Stimulated activated naive B cell treated with anti-CD40 and anti-IgM and Interleukin-4, amounts not matched to agents 10 μg/mL and 1 μg/mL and 100 μg/mL, for 72 hours (primary cell): ENCODE data around the gene STARD7.
"Not testable (repeated sequence)": the region's sequence is repeated elsewhere in the genome, so short reads cannot be mapped to it uniquely, and the experiment has no call there.

ENCODE experiments used
- ATAC-seq, 2 donors: fragments of 150-1000 bp; cut with Tn5 transposase; replicated peaks; 2 replicates each; pipeline ENCODE4 v1.10.0; 2021; ENCODE audit warnings: moderate library complexity in 1 of 2
- DNase-seq: peaks from one replicate; pipeline ENCODE4 v3.0.0; 2021
- H3K27ac Mint-ChIP-seq: one replicate; pipeline ENCODE4 v1.8.0; 2022; ENCODE audit warnings: mild to moderate bottlenecking, mixed read lengths
- H3K27me3 Mint-ChIP-seq, 2 donors: one replicate each; pipeline ENCODE4 v1.8.0; 2022; ENCODE audit warnings: mixed read lengths in 2 of 2
- H3K36me3 Mint-ChIP-seq, 2 donors: one replicate each; pipeline ENCODE4 v1.8.0; 2022; ENCODE audit warnings: mixed read lengths in 2 of 2, mild to moderate bottlenecking in 1 of 2
- H3K4me1 Mint-ChIP-seq, 2 donors: one replicate each; pipeline ENCODE4 v1.8.0; 2022; ENCODE audit warnings: mixed read lengths in 2 of 2, mild to moderate bottlenecking in 1 of 2
- H3K4me3 Mint-ChIP-seq, 2 donors: one replicate each; pipeline ENCODE4 v1.8.0; 2022; ENCODE audit warnings: mild to moderate bottlenecking in 2 of 2, mixed read lengths in 2 of 2, moderate library complexity in 1 of 2
- H3K9me3 Mint-ChIP-seq, 2 donors: one replicate each; pipeline ENCODE4 v1.8.0; 2022; ENCODE audit warnings: mixed read lengths in 2 of 2, mild to moderate bottlenecking in 1 of 2

Gene STARD7

DNA sequence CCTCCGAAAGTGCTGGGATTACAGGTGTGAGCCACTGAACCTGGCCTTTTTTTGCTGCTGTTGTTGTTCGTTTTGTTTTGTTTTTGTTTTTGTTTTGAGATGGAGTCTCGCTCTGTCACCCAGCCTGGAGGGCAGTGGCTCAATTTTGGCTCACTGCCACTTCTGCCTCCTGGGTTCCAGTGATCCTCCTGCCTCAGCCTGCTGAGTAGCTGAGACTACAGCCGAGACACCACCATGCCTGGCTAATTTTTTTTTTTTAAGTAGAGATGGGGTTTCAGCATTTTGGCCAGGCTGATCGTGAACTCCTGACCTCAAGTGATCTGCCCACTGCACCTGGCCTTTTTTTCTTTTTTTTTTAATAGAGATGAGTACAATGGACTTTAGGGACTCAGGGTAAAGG is 35.2 kb upstream of the STARD7 start:
- peaks cover 4% of the 10 kb centered on the region in 2 donors for H3K9me3 Mint-ChIP-seq
- ATAC-seq = no peak
- peaks cover 40 to 63% of the 10 kb centered on the region in 2 donors for H3K4me1 Mint-ChIP-seq
- DNase-seq = no peak
- H3K36me3 Mint-ChIP-seq = peaks cover 26 to 44% of the 10 kb centered on the region in 2 donors
- H3K27me3 Mint-ChIP-seq = no peaks in the 10 kb centered on the region
- no peak overlapping the region for H3K4me3 Mint-ChIP-seq
- H3K27ac Mint-ChIP-seq = no peak overlapping the region

DNA sequence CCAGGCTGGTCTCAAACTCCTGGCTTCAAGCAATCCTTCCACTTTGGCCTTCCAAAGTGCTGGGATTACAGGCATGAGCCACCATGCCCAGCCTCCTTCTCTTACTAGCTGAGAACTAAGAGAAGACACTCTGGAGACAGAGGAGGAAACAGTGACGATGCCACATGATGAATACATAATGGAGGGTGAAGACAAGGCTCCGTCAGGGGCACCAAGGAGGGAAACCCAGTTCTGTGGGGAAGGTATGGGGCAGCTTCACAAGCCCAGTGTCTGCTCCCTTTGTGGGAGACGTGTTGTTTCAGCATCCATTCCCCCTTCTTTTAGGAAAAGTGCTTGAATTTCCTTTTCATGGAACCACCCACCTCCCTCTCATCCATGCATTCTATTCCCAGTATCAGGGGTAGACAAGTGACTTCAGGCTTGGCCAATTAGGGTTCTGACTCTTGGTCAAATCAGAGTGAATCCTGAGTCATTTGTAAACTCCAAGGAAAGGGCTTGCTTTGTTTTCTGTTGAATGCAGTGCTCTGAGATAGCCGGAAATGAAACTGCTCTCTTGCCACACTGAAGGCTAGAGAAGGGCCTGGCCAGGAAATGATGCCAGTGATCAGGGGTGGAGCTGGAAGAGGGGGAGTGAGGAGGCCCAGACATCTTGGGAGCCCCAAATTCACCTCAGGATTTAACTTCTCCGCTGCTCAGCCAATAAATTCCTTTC is 33.4 kb upstream of the STARD7 start:
- ATAC-seq = peak; percentile 93 to 96
- H3K9me3 Mint-ChIP-seq = peaks cover 4% of the 10 kb centered on the region in 2 donors

DNA sequence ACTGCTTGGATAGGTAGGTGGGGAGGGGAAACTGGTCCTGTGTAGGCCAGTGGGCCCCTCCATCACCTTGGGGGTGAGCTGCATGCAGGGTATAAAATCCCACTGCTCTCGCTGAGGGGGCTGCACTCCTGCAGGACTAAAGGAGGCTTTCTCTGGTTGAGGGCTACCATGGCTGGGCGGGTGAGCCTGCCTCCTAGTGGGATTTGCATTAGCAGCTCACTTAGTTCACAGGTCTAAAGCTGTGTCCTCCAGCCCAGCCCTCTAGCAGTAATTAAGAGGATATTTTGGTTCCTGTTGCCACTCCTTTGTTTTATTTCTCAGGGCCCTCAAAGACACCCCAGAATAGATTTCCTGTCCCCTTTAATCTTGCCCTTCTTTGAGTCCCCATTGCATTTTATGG is 32.6 kb upstream of the STARD7 start:
- no peaks in the 10 kb centered on the region for H3K27me3 Mint-ChIP-seq
- peak overlapping the region; percentile 97 for H3K27ac Mint-ChIP-seq
- DNase-seq (no peak), ATAC-seq (no peak)
- peaks cover 4% of the 10 kb centered on the region in 2 donors for H3K9me3 Mint-ChIP-seq
- peaks cover 20 to 36% of the 10 kb centered on the region in 2 donors for H3K36me3 Mint-ChIP-seq
- peak overlapping the region; percentile 62 to 67 for H3K4me3 Mint-ChIP-seq
- peaks cover 33 to 48% of the 10 kb centered on the region in 2 donors for H3K4me1 Mint-ChIP-seq

More for the DNA sequence above, 33.4 kb upstream of the STARD7 start:
- DNase-seq = peak; percentile 67
- Mint-ChIP-seq H3K27ac (peak overlapping the region; percentile 97), H3K36me3 (peaks cover 25 to 45% of the 10 kb centered on the region in 2 donors), H3K4me3 (peak overlapping the region; percentile 62 to 67), H3K4me1 (peaks cover 38 to 56% of the 10 kb centered on the region in 2 donors), H3K27me3 (no peaks in the 10 kb centered on the region)

DNA sequence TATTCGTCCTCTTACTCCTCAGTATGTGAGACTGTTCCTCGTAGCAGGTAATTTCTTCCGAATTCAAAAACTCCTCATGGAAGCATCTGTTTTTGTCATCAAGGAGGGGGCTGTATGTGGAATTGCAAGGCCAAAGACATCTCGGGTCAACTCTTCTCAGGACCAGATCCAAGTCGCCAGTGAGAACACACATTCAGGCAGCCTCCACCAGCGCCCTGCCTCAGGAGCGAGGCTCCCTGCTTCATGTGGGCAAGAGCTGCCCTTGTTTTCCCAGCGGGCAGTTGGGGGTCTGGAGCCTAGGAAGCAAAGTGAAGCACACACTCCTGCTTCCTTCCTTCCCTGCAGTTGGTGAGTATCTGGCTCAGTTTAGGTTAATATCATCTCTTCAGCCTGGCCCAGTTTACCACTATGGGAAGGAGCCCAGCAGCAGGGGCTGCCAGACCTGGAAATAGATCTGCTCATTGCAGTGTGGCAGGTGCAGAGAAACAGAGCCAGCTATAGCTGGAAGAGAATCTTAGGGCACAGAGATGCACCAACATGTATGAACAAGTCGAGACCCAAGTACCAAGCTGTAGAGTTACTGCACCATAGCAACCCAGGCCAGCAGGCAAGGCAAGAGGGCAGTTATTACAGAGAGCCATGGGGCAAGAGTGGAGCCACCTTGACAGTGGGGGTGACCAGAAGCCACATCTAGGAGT is 31.9 kb upstream of the STARD7 start:
- no peak overlapping the region for H3K4me3 Mint-ChIP-seq
- no peaks in the 10 kb centered on the region for H3K9me3 Mint-ChIP-seq
- DNase-seq (no peak), ATAC-seq (no peak)
- H3K4me1 Mint-ChIP-seq = peaks cover 25 to 41% of the 10 kb centered on the region in 2 donors
- peaks cover 13 to 30% of the 10 kb centered on the region in 2 donors for H3K36me3 Mint-ChIP-seq
- peak overlapping the region; percentile 42 for H3K27ac Mint-ChIP-seq
- no peaks in the 10 kb centered on the region for H3K27me3 Mint-ChIP-seq

DNA sequence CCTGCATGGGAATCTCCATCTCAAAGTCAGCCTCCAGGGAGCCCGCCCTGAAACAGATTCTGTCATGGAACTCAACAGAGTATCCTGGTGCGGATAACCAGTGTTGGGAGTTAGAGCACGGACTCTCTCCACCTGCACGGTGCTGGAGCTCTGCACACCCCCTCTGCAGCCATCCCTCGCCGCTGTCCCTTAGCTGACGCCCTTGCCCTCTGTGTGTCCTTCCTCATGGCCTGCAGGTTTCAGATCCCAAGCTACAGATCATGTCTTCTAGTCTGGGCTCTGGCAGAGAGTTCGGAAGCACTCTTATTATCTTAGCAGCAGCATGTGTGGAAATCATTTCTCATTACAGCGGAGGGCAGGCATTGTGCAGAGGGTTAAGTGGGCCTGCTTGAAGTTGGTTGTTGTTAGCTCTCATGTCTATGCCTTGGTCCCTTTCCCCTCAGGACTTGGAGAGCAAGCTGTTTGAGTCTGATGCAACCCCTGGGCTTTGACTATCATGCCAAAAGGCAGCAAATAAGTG is 31.2 kb upstream of the STARD7 start:
- DNase-seq = no peak
- H3K4me1 Mint-ChIP-seq = peaks cover 22 to 37% of the 10 kb centered on the region in 2 donors
- ATAC-seq = no peak
- H3K36me3 Mint-ChIP-seq = peaks cover 10 to 27% of the 10 kb centered on the region in 2 donors
- no peak overlapping the region for H3K27ac Mint-ChIP-seq
- no peaks in the 10 kb centered on the region for H3K27me3 Mint-ChIP-seq
- no peak overlapping the region for H3K4me3 Mint-ChIP-seq
- H3K9me3 Mint-ChIP-seq = no peaks in the 10 kb centered on the region

DNA sequence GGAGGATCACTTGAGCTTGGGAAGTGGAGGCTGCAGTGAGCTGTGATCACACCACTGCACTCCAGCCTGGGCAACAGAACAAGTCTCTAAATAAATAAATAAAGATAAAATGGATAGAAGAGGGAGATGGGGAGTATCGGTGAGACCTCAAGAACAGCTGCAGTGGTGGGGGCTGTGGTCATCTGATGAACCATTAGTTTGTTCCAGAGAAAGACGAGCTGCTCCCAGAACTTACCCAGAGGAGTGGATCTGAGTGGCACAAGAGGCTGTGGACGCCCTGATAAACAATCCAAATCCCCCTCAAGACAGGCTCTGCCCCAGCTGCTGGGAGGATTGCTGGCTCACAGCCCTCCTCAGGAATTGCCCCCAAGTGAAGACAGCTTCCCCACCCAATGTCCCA is 30.5 kb upstream of the STARD7 start:
- no peak overlapping the region for H3K4me3 Mint-ChIP-seq
- H3K4me1 Mint-ChIP-seq = peaks cover 26 to 39% of the 10 kb centered on the region in 2 donors
- H3K27me3 Mint-ChIP-seq = no peaks in the 10 kb centered on the region
- ATAC-seq (no peak), DNase-seq (no peak)
- H3K27ac Mint-ChIP-seq = peak overlapping the region; percentile 9
- H3K9me3 Mint-ChIP-seq = no peaks in the 10 kb centered on the region
- H3K36me3 Mint-ChIP-seq = peaks cover 7 to 21% of the 10 kb centered on the region in 2 donors

DNA sequence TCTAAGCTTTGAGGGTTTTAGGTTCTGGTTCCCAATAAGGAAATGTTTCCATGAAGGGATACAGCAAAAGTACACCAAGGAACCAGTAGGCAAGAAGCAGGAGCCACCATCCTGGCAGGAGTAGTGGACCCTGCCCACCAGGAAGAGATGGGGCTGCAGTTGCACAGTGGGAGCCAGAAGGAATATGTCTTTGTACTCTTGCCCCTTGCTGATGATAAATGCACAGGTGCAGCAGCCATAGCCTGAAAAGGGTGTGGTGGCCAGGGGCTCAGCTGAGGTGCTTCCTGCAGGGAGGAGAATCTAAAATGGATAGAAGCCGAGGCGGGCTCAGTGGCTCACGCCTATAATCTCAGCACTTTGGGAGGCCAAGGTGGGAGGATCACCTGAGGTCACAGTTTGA is 29.6 kb upstream of the STARD7 start:
- peaks cover 7 to 21% of the 10 kb centered on the region in 2 donors for H3K36me3 Mint-ChIP-seq
- no peaks in the 10 kb centered on the region for H3K27me3 Mint-ChIP-seq
- ATAC-seq (no peak), DNase-seq (no peak)
- H3K4me1 Mint-ChIP-seq = peaks cover 32 to 46% of the 10 kb centered on the region in 2 donors
- no peaks in the 10 kb centered on the region for H3K9me3 Mint-ChIP-seq
- no peak overlapping the region for H3K4me3 Mint-ChIP-seq
- no peak overlapping the region for H3K27ac Mint-ChIP-seq

DNA sequence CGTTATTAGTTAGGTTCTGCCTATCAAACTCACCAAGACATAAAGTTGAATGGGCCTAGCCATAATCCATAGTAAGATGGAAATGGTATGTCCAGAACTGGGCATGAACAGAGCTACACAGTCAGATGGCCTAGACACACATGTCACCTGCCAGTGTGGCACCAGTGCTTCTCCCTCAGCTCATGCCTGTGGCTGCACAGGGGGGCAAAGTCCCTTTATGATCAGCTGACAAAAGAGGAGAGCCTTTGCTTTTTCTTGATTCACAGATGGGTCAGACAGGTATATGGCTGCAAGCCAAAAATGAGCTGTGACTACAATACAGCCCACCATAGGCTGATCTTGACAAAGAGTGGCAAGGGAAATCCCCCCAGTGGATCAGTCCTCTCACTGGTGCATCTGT is 28.3 kb upstream of the STARD7 start:
- Mint-ChIP-seq H3K27me3 (no peaks in the 10 kb centered on the region), H3K4me3 (no peak overlapping the region), H3K9me3 (no peaks in the 10 kb centered on the region), H3K4me1 (peaks cover 24 to 33% of the 10 kb centered on the region in 2 donors), H3K36me3 (peaks cover 7 to 17% of the 10 kb centered on the region in 2 donors), H3K27ac (peak overlapping the region; percentile 59)
- DNase-seq = no peak
- no peak for ATAC-seq

DNA sequence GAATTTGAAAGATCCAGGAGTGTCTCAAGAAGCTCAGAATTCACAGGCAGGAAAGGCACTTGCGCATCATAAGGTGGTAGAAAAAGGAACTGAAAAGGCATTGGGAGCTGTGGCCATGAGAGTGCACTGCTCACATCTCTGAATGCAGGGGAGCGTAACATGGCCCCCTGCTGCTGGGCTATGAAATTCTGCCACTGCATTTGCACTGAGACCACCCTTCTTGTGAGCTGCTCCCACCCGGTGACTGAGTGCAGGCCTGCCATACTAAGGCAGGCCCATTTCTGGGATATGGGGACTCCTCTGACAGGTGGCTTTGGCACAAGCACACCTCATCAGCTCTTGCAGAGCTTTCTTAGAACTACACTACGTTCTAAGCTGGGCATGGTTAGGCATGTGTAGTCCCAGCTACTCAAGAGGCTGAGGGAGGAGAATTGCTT is 25.3 kb upstream of the STARD7 start:
- ATAC-seq = peak; percentile 98 to 99
- Mint-ChIP-seq H3K27ac (peak overlapping the region; percentile 88), H3K36me3 (peaks cover 10 to 17% of the 10 kb centered on the region in 2 donors), H3K4me1 (peaks cover 18% of the 10 kb centered on the region in 2 donors), H3K4me3 (peak overlapping the region; percentile 37 to 47), H3K27me3 (no peaks in the 10 kb centered on the region), H3K9me3 (no peaks in the 10 kb centered on the region)
- peak; percentile 39 for DNase-seq

DNA sequence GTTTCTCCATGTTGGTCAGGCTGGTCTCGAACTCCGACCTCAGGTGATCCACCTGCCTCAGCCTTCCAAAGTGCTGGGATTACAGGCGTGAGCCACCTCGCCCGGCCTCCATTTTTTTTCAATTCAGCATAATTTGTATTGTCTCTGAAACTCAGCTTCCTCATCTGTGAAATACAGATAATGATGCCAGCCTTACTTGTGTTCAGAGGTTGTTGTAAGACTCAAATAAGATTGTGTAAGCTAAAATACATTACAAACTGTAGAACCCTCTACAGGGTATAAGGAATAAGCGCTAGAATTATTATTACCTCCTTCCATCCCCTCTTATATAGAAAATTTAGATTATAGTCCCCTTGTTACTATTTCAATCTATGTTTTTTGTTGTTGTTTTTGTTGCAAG is 24.8 kb upstream of the STARD7 start:
- peak overlapping the region; percentile 37 to 47 for H3K4me3 Mint-ChIP-seq
- no peaks in the 10 kb centered on the region for H3K9me3 Mint-ChIP-seq
- peaks cover 18% of the 10 kb centered on the region in 2 donors for H3K4me1 Mint-ChIP-seq
- H3K27me3 Mint-ChIP-seq = no peaks in the 10 kb centered on the region
- DNase-seq (no peak), ATAC-seq (peak; percentile 6 to 24)
- H3K36me3 Mint-ChIP-seq = peaks cover 10 to 17% of the 10 kb centered on the region in 2 donors
- peak overlapping the region; percentile 88 for H3K27ac Mint-ChIP-seq

DNA sequence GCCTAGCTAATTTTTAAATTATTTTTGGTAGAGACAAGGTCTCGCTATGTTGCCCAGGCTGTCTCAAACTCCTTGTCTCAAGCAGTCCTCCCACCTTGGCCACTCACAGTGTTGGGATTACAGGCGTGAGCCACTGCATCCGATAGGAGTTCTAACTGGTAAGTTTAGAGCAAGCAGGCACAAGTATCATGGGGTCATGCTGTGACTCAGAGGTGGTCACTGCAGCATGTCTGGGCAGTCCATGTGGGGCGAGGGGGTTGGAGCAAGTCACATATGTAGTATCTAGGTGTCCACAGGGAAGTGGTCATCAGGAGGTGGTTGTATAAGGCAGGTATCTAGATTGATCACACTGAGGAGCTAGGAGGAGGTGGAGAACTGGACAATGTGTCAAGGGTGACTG is 22.7 kb upstream of the STARD7 start:
- H3K27ac Mint-ChIP-seq = peak overlapping the region; percentile 69
- DNase-seq (no peak), ATAC-seq (no peak)
- peaks cover 3 to 9% of the 10 kb centered on the region in 2 donors for H3K36me3 Mint-ChIP-seq
- no peak overlapping the region for H3K4me3 Mint-ChIP-seq
- no peaks in the 10 kb centered on the region for H3K9me3 Mint-ChIP-seq
- no peaks in the 10 kb centered on the region for H3K27me3 Mint-ChIP-seq
- peaks cover 20 to 21% of the 10 kb centered on the region in 2 donors for H3K4me1 Mint-ChIP-seq

DNA sequence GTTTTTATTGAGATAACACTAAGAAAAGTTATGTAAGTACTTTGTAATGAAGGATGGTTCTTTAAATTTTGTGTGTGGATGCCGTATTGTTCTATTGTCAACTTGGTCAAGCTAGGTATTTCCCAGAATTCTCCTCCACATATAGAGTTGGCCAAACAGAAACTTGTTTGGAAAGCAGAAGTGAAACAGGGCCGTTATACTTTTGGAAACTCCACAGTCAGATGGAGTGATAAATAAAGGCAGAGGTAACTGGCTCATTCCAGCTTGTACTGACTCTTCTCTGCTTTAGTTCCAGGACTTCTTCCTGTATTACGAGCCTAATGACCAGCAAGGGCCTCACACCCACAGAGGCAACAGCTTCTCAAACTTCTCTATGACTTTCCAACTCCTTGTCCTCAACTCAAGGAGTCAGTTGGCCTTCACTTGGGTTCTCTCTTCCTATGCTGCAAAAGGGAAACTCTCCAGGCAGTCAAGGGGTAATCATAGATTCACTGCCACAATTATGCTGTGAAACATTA is 16.4 kb upstream of the STARD7 start:
- Mint-ChIP-seq H3K4me3 (peak overlapping the region; percentile 2 to 3), H3K4me1 (peaks cover 21 to 33% of the 10 kb centered on the region in 2 donors), H3K27ac (peak overlapping the region; percentile 91), H3K27me3 (no peaks in the 10 kb centered on the region), H3K36me3 (peaks cover 0 to 4% of the 10 kb centered on the region in 2 donors), H3K9me3 (no peaks in the 10 kb centered on the region)
- peak; percentile 95 for ATAC-seq
- DNase-seq = peak; percentile 47

DNA sequence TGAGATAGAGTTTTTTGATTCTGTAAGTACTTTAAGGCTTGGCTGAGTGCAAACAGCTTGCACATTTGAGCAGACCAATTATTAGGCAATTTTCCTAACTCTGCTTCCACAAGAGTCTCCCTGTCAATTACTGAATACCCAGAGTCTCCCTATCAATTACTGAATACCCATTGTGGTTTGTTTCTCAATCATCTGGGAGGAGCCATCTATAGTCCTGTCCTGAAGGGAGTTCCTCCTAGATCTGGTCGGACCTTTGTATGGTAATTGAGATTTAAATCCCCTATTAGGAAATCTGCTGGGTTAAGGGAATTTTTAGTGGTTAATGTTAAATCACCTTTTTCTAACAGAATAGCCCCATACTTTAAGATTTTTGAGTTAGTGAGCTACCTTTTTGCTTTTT is 12.5 kb upstream of the STARD7 start:
- DNase-seq, ATAC-seq, H3K27me3 Mint-ChIP-seq, H3K9me3 Mint-ChIP-seq, H3K27ac Mint-ChIP-seq, H3K4me3 Mint-ChIP-seq: not testable (repeated sequence)
- peaks cover 18 to 33% of the 10 kb centered on the region in 2 donors for H3K4me1 Mint-ChIP-seq
- peaks cover 0 to 12% of the 10 kb centered on the region in 2 donors for H3K36me3 Mint-ChIP-seq

DNA sequence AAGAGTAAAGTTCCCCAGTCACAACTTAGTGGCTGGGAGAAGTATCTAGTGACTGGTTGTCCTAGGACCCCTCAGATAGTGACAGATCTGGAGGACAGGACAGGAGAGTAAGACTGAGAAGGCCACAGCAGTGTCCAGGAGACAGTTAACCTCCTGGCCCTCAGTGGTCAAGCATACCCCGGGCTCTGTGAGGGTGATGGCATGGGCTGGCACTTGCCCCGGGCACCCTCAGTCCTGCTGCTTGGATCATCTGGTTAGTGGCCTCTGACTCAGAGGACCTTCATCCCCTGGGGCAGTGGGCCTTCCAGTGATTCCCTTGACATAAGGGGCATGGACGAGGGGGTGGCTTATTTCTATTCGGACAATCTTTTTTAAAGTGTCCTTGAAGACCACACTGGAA is 11.3 kb upstream of the STARD7 start:
- not testable (repeated sequence) for ATAC-seq, H3K27me3 Mint-ChIP-seq, H3K9me3 Mint-ChIP-seq, H3K27ac Mint-ChIP-seq, H3K4me3 Mint-ChIP-seq, DNase-seq
- Mint-ChIP-seq H3K4me1 (peaks cover 10 to 31% of the 10 kb centered on the region in 2 donors), H3K36me3 (peaks cover 0 to 12% of the 10 kb centered on the region in 2 donors)
